DMS 273 (cell line): ENCODE data around the gene TNFRSF13B.
A peak's percentile ranks its signal among the peaks of the same experiment; 100 is the strongest.
"Not testable (repeated sequence)": the region's sequence is repeated elsewhere in the genome, so short reads cannot be mapped to it uniquely, and the experiment has no call there.

Source experiments
- DNase-seq: peaks from one replicate; lab custom pipeline; 2025; ENCODE audit not compliant: unreplicated experiment; lab: John Stamatoyannopoulos, UW

TNFRSF13B gene

GRCh38 chr17:17007891-17008290, 36.0 kb upstream of the TNFRSF13B start:
- not testable (repeated sequence) for DNase-seq

DNA sequence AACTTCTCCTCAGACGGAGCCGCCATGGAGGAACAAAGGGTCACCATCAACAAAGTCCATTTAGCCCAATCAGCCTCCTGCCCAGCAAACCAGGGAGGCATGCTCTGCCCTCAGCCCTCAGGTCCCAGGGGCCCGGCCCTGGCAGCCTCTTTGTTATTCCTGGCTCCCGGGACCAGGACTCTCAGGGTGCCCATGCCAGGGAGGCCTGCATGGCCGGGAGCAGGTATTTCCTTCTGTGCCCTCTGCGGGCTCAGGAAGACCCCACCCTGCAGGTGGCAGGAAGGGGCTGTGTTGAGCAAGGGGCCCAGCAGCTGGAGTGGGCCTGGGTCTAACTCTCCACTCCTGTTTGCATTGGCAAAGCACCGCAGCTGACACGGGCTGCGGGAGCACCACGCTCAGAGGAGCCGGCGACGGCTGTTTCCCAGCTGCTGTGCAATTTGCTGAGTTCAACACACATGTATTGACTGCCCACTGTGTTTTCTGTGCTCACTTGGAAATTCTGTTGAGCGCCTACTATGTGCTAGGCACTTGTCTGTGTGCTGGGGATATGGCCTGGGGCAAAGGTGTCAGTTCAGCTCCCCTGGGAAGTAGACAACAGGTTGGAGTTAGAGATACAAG, 33.2 kb upstream of the TNFRSF13B start:
- DNase-seq = not testable (repeated sequence)

DNA sequence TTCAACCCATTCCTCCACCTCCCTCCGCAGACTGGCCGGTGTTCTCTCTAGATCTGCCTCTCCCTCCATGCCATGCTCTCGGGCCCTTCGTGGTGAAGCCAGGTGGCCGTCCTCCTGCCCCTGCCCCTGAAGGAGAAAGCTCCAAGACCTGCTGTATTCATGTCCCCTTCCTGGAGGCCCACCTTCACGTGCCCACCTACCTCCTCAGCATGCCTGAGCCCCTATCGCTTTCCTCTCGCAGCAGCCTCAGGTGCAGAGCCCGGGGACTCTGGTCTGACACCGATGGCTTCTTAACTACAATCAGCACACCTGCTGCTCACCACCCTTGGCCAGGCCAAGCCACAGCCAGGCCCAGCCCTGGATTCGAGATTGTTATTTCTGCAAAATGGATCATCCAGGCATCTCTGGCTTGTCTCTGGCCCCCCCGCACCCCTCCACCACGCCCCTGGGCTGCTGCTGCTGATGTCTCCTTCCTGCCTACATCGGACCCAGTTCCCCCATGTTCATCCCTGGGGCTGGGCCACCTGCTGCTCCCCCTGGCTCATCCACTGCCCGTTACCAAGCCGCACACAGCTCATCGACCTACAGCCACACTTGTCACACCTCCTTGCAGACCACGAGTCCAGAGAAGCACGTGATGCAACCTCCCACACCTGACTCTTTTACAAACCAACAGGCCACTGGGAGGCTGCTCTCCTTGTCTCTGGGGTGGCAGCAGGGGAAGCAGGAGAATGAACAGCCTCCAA, 32.5 kb upstream of the TNFRSF13B start:
- DNase-seq = no peak

DNA sequence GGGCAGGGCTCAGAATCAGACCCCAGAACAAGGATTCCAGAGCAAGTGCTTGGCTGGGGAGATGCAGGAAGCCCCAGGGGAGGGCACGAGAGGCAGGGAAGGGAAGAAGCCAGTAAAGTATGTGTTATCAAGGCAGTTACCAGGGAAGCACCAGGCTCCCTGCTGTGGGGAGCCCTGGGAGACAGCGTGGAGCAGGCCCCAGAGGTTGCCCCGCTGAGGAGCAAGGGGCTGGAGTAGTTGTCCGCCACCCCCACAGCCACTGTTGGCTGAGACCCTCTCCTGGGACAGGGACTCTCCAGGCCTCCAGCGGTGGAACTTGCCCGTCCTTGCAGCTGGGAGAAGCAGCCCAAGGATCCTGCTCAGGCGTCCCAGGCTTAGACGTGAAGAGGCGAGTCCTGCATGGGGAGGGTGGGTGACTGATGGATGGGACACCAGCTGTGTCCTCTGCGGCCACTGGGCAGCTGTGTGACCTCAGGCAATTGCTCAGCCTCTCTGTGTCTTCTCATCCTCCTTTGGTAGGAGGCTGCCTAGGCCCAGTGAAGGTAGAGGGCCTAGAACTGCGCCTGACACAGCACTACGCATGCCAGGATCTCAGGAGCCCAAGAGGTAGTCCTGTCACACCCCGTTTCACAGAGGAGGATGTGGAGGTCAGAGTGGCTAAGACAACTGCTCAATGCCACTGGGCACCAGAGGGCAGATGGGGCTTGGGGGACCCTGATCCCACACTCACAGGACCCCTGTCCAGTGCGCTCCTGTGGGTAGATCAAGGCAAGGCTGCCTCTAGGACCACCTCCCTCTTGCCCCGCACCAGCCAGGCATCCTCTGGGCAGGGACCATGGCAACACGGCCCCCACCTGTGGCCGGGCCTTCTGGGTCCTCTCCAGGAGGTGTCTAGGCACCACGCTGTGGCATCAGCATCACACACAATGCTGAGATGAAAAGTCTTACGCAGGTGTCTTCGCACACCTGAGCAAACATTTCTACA, 31.1 kb upstream of the TNFRSF13B start:
- not testable (repeated sequence) for DNase-seq

DNA sequence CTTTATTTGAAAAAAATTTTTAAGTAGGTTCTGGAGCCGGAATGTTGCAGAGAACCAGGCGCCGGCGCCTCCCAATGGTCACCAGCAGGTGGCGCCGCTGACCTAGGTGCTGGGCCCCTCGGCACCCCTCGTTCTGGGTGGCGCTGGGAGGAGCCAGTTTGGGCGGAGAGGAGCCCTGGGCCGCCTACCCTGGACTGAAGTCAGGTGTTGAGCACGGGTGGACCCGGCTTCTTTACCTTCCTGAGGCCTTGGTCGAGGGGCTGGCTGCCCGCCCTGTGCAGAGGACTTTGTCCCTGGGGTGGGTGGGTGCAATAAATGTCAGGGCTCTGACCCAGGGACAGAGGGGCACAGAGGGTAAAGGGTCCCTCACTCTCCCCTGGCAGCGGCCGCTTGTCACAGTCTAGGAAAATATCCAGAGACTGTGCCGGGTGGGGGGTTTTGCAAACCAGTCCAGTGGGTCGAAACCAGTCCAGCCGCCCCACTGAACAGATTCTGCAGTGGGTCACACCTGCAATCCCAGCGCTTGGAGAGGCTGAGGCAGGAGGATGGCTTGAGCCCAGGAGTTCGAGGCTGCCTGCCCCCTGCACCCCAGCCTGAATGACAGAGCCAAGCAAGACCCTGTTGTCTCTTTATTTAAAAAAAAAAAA, 30.1 kb upstream of the TNFRSF13B start:
- peak; percentile 85 for DNase-seq

GRCh38 chr17:17001076-17001777, 29.3 kb upstream of the TNFRSF13B start:
- peak; percentile 23 for DNase-seq

GRCh38 chr17:16999931-17000625, 28.2 kb upstream of the TNFRSF13B start:
- no peak for DNase-seq

DNA sequence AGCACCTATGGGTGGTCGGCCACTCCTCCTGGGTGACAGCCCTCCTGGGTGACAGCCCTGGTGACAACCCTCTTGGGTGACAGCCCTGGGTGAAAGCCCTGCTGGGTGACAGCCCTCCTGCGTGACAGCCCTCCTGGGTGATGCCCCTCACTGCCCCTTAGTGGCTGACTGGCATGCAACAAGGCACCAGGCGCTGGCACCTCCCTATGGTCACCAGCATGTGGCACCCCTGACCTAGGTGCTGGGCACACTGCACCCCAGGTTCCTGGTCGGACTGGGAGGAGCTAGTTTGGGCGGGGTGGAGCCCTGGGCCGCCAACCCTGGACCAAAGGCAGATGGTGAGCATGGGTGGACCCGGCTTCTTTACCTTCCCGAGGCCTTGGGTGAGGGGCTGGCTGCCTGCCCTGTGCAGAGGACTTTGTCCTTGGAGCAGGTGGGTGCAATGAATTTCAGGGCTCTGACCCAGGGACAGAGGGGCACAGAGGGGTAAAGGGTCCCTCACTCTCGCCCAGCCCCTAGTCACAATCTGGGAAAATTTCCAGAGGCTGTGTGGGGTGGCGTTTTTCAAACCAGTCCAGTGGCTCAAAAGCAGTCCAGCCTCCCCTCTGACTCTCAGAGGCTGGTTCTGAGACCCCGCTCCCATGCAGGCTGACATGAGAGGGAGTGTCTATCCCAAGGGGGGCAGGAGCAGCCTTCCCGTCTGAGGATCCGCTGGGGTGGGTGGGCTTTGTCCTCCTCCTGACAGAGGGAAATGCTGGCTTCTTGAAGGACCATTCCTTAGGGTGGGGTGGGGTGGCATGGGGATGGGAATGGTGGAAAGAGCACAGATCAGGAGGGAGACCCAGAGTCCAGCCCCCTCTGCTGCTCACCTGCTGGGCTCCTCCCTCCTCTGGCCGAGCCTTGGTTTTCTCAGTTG, 25.9 kb upstream of the TNFRSF13B start:
- no peak for DNase-seq

GRCh38 chr17:16996726-16997125, 24.8 kb upstream of the TNFRSF13B start:
- not testable (repeated sequence) for DNase-seq

DNA sequence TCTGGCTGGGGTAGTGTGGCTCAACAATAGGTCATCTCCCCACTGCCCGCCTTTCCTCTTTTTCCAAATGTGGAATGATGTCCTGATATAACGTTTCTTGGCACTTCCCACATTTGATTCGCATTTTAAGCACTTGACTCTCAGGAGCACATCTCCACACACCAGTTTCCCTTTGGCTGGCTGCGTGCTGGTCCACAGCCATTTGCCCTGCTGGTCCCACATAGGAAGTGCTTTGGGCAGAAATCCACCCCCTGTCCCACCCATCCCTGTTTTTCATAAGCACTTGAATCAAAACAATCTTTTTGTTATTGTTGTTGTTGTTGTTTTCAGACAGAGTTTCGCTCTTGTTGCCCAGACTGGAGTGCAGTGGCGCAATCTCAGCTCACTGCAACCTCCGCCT, 24.0 kb upstream of the TNFRSF13B start:
- DNase-seq = no peak

GRCh38 chr17:16994631-16995030, 22.7 kb upstream of the TNFRSF13B start:
- no peak for DNase-seq

GRCh38 chr17:16991349-16992009, 19.6 kb upstream of the TNFRSF13B start:
- peak; percentile 88 for DNase-seq

DNA sequence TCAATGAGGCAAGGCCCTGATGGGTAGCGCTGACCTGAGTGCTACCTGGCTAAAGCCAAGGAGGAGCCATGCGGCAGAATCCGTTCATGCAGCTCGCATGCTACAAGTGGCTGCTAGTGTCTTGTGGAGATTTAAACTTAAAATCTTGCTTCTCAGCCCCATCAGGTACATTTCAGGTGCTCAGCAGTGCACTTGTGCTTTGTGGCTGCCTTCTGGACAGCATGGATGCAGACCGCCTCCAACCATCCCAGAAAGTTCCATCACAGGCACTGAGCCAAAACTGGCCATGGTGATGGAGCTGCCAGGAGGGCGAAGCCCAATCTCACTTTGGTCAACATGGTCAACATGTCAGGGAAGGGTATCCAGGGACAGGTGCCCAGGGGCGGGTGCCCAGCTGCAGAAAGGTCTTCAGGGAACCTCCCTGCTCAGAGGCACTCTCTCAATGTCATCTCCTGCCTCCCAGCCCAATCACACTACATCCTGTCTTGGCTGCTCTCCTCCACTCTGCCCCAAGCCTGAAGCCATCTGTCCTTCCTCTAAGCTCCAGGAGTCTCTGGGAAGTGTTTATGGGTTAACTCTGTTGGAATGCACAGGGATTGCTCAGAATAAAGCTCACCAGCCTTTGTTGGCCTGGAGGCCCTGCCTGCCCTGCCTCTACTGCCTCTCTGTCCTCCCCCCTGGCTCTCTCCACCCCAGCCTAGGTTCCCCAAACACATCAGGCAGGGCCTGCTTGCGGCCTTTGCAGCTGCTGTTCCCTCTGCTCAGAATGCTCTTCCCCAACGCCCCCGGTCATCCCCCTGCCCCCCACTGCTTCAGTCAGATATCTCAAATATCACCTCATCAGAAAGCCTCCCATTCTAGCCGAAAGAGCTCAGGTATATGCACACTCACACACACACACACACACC, 18.3 kb upstream of the TNFRSF13B start:
- peak; percentile 69 for DNase-seq

- no peak for DNase-seq
These were observed 17.5 kb upstream of the TNFRSF13B start for GRCh38 chr17:16989230-16989952.

DNA sequence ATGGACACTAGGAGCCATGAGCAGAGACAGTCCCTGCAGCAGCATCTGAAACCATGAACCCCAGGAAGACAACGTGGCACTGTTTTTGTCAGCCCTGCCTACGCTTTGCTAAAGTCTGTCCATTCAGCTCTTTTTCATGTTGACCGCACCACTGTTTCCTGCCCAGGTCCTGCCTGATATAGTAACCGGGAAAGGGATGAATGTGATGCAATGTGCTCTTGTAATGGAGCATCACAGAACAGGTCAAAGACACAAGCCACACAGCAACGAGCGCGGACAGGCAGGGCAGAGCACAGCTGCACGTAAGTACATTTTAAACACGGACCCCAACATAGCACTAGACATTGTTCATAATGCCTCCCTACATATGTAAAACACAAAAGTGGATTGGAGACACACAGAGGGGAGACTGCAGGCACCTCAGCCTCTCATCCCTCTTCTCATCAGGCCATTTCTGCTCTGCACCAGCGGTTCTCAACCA, 16.9 kb upstream of the TNFRSF13B start:
- no peak for DNase-seq

GRCh38 chr17:16987830-16988601, 16.1 kb upstream of the TNFRSF13B start:
- peak; percentile 24 for DNase-seq
